Measurements from ENCODE around the gene IFRD1. TPM values are rescaled to one million over a fixed set of nuclear protein-coding genes. Genes with fewer than 3 reads are reported as not detected.

Gene IFRD1
- total and polyA plus RNA-seq, 2 donors (not counting 3 experiments of a cell fraction or from before 2014, with no cell fraction given), result 16.8 to 43.3 TPM

GRCh38 chr7:112422842-112423496 lies 27.3 kb upstream of the IFRD1 start:
- dilution Hi-C loops (cut with MboI; ENCODE audit: extremely low pct_ligation_motif_present, low sequenced_read_pairs) (loop anchor here (25.0 kb wide), 1 partner anchor 661 kb away; no protein-coding TSS in a partner anchor), intact Hi-C loops (cut with micrococcal nuclease) (no loop called here)
- TF ChIP-seq FOS (IDR thresholded peaks at IDR 0.05; ENCODE audit: borderline replicate concordance, insufficient read depth, low read length) (peak; percentile 90), JUN (IDR thresholded peaks at IDR 0.05; ENCODE audit: borderline replicate concordance, insufficient read depth, insufficient read length, low read depth) (peak; percentile 79), POLR2AphosphoS5 (IDR thresholded peaks at IDR 0.05; ENCODE audit: insufficient read depth, low read depth, low read length) (peak; percentile 84), GATA2 (IDR thresholded peaks at IDR 0.05; ENCODE audit: insufficient read depth, insufficient read length, low read depth, low read length) (no peak), POLR2A (IDR thresholded peaks at IDR 0.05; ENCODE audit: low read depth, low read length) (peak; percentile 59)
- Histone ChIP-seq H3K79me2 (ENCODE audit: control insufficient read depth, insufficient read depth, low read length) (no peaks in the 10 kb centered on the region), H3K9me1 (replicated peaks; ENCODE audit: control insufficient read depth, extremely low read depth, insufficient read depth, low read length) (no peaks in the 10 kb centered on the region), H2AFZ (ENCODE audit: low read depth, low read length) (peak overlapping the region; percentile 71), H3K4me3 (replicated peaks in 1 of 3; ENCODE audit: insufficient read depth in 1 of 3, low read depth in 1 of 3, low read length in 3 of 3) (no peak overlapping the region), H3K4me1 (ENCODE audit: control insufficient read depth, extremely low read depth, insufficient read depth, low read length) (peaks cover 18% of the 10 kb centered on the region), H4K20me1 (replicated peaks; ENCODE audit: control insufficient read depth, extremely low read depth, insufficient read depth, low read length) (no peaks in the 10 kb centered on the region), H3K9ac (replicated peaks; ENCODE audit: extremely low read depth, insufficient read depth, low read length) (no peak overlapping the region), H3K27ac (ENCODE audit: insufficient read depth, low read depth, low read length) (peak overlapping the region; percentile 53), H3K9me3 (replicated peaks; ENCODE audit: control insufficient read depth, insufficient read depth, low read length) (no peaks in the 10 kb centered on the region), H3K36me3 (ENCODE audit: control insufficient read depth in 2 of 2, extremely low read depth in 1 of 2, insufficient read depth in 2 of 2, low read length in 2 of 2) (no peaks in the 10 kb centered on the region), H3K4me2 (ENCODE audit: insufficient read depth, low read length) (peak overlapping the region; percentile 27), H3K27me3 (ENCODE audit: control insufficient read depth in 2 of 2, insufficient read depth in 2 of 2, low read length in 2 of 2) (no peaks in the 10 kb centered on the region)
- ChIA-PET POLR2A (interaction anchor here (4.1 kb wide), 1 partner anchor 28 kb away, joined by 15 read pairs; the partner anchor contains the start of gene IFRD1), CTCF (interaction anchor here (1.6 kb wide), 1 partner anchor 27 kb away, joined by 4 read pairs; the partner anchor contains the start of gene IFRD1)
- DNase-seq (ENCODE audit: low read depth, low spot score), result peak; percentile 94
- BruUV-seq (replicated peaks), result TSS peak; percentile 80
- peak; percentile 96 for FAIRE-seq

GRCh38 chr7:112423987-112424386 lies 26.3 kb upstream of the IFRD1 start:
- no peak overlapping the region for H3K4me2 ChIP-seq (ENCODE audit: insufficient read depth, low read length)
- no peaks in the 10 kb centered on the region for H3K9me1 ChIP-seq (replicated peaks; ENCODE audit: control insufficient read depth, extremely low read depth, insufficient read depth, low read length)
- H3K4me1 ChIP-seq (ENCODE audit: control insufficient read depth, extremely low read depth, insufficient read depth, low read length), result peaks cover 18% of the 10 kb centered on the region
- FAIRE-seq (no peak), DNase-seq (ENCODE audit: low read depth, low spot score) (no peak)
- BruUV-seq (replicated peaks), result no TSS peak
- no peak overlapping the region for H2AFZ ChIP-seq (ENCODE audit: low read depth, low read length)
- no peaks in the 10 kb centered on the region for H3K9me3 ChIP-seq (replicated peaks; ENCODE audit: control insufficient read depth, insufficient read depth, low read length)
- H3K27me3 ChIP-seq (ENCODE audit: control insufficient read depth in 2 of 2, insufficient read depth in 2 of 2, low read length in 2 of 2), result no peaks in the 10 kb centered on the region
- no peaks in the 10 kb centered on the region for H4K20me1 ChIP-seq (replicated peaks; ENCODE audit: control insufficient read depth, extremely low read depth, insufficient read depth, low read length)
- H3K36me3 ChIP-seq (ENCODE audit: control insufficient read depth in 2 of 2, extremely low read depth in 1 of 2, insufficient read depth in 2 of 2, low read length in 2 of 2), result no peaks in the 10 kb centered on the region
- dilution Hi-C loops (cut with MboI; ENCODE audit: extremely low pct_ligation_motif_present, low sequenced_read_pairs) (loop anchor here (25.0 kb wide), 1 partner anchor 662 kb away; no protein-coding TSS in a partner anchor), intact Hi-C loops (cut with micrococcal nuclease) (no loop called here)
- ChIA-PET POLR2A (interaction anchor here (4.1 kb wide), 1 partner anchor 27 kb away, joined by 15 read pairs; the partner anchor contains the start of gene IFRD1), CTCF (no interaction called here)
- no peaks in the 10 kb centered on the region for H3K79me2 ChIP-seq (ENCODE audit: control insufficient read depth, insufficient read depth, low read length)
- no peak overlapping the region for H3K27ac ChIP-seq (ENCODE audit: insufficient read depth, low read depth, low read length)
- no peak overlapping the region for H3K9ac ChIP-seq (replicated peaks; ENCODE audit: extremely low read depth, insufficient read depth, low read length)
- no peak overlapping the region for H3K4me3 ChIP-seq (replicated peaks in 1 of 3; ENCODE audit: insufficient read depth in 1 of 3, low read depth in 1 of 3, low read length in 3 of 3)
- no peak for TF ChIP-seq POLR2AphosphoS5 (IDR thresholded peaks at IDR 0.05; ENCODE audit: insufficient read depth, low read depth, low read length)
- no peak for TF ChIP-seq POLR2A (IDR thresholded peaks at IDR 0.05; ENCODE audit: low read depth, low read length)
